Subcutaneous abdominal adipose tissue (tissue), 5 donors: ENCODE measurements around the gene AP5B1.
"Not testable (repeated sequence)": the region's sequence is repeated elsewhere in the genome, so short reads cannot be mapped to it uniquely, and the experiment has no call there.

Source experiments
- H3K27ac ChIP-seq: one replicate; pipeline ENCODE4 v1.7.0; 2013; ENCODE audit warnings: low read depth, mild to moderate bottlenecking, inconsistent platforms, low read length, moderate library complexity
- H3K27me3 ChIP-seq, 5 donors: one replicate each; pipeline ENCODE4 v1.7.0; 2013; ENCODE audit warnings: low read length in 5 of 5, inconsistent platforms in 1 of 5; ENCODE audit not compliant: control insufficient read depth in 5 of 5, insufficient read depth in 4 of 5
- H3K36me3 ChIP-seq, 5 donors: one replicate each; pipeline ENCODE4 v1.7.0; 2013; ENCODE audit warnings: low read length in 5 of 5; ENCODE audit not compliant: control insufficient read depth in 5 of 5, insufficient read depth in 5 of 5
- H3K4me1 ChIP-seq, 5 donors: one replicate each; pipeline ENCODE4 v1.7.0; 2013; ENCODE audit warnings: low read length in 5 of 5, mild to moderate bottlenecking in 3 of 5, moderate library complexity in 1 of 5; ENCODE audit not compliant: control insufficient read depth in 5 of 5, insufficient read depth in 5 of 5
- H3K4me3 ChIP-seq, 5 donors: one replicate each; pipeline ENCODE4 v1.7.0; 2013; ENCODE audit warnings: low read length in 5 of 5, low read depth in 1 of 5
- H3K9ac ChIP-seq, 5 donors: one replicate each; pipeline ENCODE4 v1.7.0; 2013; ENCODE audit warnings: low read length in 5 of 5, mild to moderate bottlenecking in 4 of 5, moderate library complexity in 3 of 5
- H3K9me3 ChIP-seq, 5 donors: one replicate each; pipeline ENCODE4 v1.7.0; 2013; ENCODE audit warnings: low read length in 5 of 5; ENCODE audit not compliant: control insufficient read depth in 5 of 5
- donor health status: healthy.
- donor health status: healthy.
- donor health status: healthy.
- donor health status: healthy.
- donor health status: healthy.

Gene AP5B1

GRCh38 chr11:65741185-65741584 lies 39.6 kb downstream of the AP5B1 start:
- no peak overlapping the region for H3K4me3 ChIP-seq
- H3K36me3 ChIP-seq = no peaks in the 10 kb centered on the region
- H3K27me3 ChIP-seq = peaks cover 0 to 13% (median 3%) of the 10 kb centered on the region in 5 donors
- no peak overlapping the region for H3K9ac ChIP-seq
- H3K4me1 ChIP-seq = peaks cover 0 to 5% (median 0%) of the 10 kb centered on the region in 5 donors
- no peaks in the 10 kb centered on the region for H3K9me3 ChIP-seq
- no peak overlapping the region for H3K27ac ChIP-seq

- no peaks in the 10 kb centered on the region for H3K9me3 ChIP-seq
- no peaks in the 10 kb centered on the region for H3K36me3 ChIP-seq
- no peak overlapping the region for H3K9ac ChIP-seq
- peaks cover 0 to under 1% (median 0%) of the 10 kb centered on the region in 5 donors for H3K4me1 ChIP-seq
- H3K27me3 ChIP-seq = peaks cover 0 to 13% (median 3%) of the 10 kb centered on the region in 5 donors
- no peak overlapping the region for H3K27ac ChIP-seq
- no peak overlapping the region for H3K4me3 ChIP-seq
These were observed 41.8 kb downstream of the AP5B1 start for GRCh38 chr11:65739022-65739421.

- no peaks in the 10 kb centered on the region for H3K9me3 ChIP-seq
These were observed 44.0 kb downstream of the AP5B1 start for GRCh38 chr11:65736810-65737209.

GRCh38 chr11:65735111-65735510 lies 45.7 kb downstream of the AP5B1 start:
- H3K27me3 ChIP-seq, H3K36me3 ChIP-seq, H3K4me3 ChIP-seq, H3K4me1 ChIP-seq, H3K9ac ChIP-seq, H3K27ac ChIP-seq, H3K9me3 ChIP-seq: not testable (repeated sequence)

More at GRCh38 chr11:65736810-65737209, 44.0 kb downstream of the AP5B1 start:
- Histone ChIP-seq H3K36me3 (no peaks in the 10 kb centered on the region), H3K27ac (no peak overlapping the region), H3K27me3 (peaks cover 0 to 13% (median 3%) of the 10 kb centered on the region in 5 donors), H3K4me3 (no peak overlapping the region), H3K4me1 (no peaks in the 10 kb centered on the region), H3K9ac (no peak overlapping the region)

- Histone ChIP-seq H3K27me3 (no peaks in the 10 kb centered on the region), H3K9me3 (no peaks in the 10 kb centered on the region), H3K4me1 (no peaks in the 10 kb centered on the region), H3K4me3 (no peak overlapping the region), H3K36me3 (no peaks in the 10 kb centered on the region), H3K9ac (no peak overlapping the region), H3K27ac (no peak overlapping the region)
These were observed 50.3 kb downstream of the AP5B1 start for GRCh38 chr11:65730461-65730860.

GRCh38 chr11:65727865-65728264 lies 52.9 kb downstream of the AP5B1 start:
- Histone ChIP-seq H3K4me3 (no peak overlapping the region), H3K27ac (no peak overlapping the region), H3K27me3 (no peaks in the 10 kb centered on the region), H3K9ac (no peak overlapping the region), H3K4me1 (no peaks in the 10 kb centered on the region), H3K36me3 (no peaks in the 10 kb centered on the region), H3K9me3 (no peaks in the 10 kb centered on the region)

GRCh38 chr11:65726660-65727059 lies 54.1 kb downstream of the AP5B1 start:
- H3K9ac ChIP-seq = no peak overlapping the region
- no peaks in the 10 kb centered on the region for H3K27me3 ChIP-seq

More at GRCh38 chr11:65726660-65727059, 54.1 kb downstream of the AP5B1 start:
- H3K27ac ChIP-seq = no peak overlapping the region
- no peaks in the 10 kb centered on the region for H3K4me1 ChIP-seq
- no peaks in the 10 kb centered on the region for H3K36me3 ChIP-seq
- H3K9me3 ChIP-seq = no peaks in the 10 kb centered on the region
- no peak overlapping the region for H3K4me3 ChIP-seq
